ENCODE results near the gene SNX1. TPM values are rescaled to one million over a fixed set of nuclear protein-coding genes. Genes with fewer than 3 reads are reported as not detected.
A peak's percentile ranks its signal among the peaks of the same experiment; 100 is the strongest.

SNX1 gene
- total and polyA plus RNA-seq, 2 of the 13 experiments (the other 11 are each of a cell fraction or from before 2014, with no cell fraction given), result 29.3 to 60.1 TPM

DNA sequence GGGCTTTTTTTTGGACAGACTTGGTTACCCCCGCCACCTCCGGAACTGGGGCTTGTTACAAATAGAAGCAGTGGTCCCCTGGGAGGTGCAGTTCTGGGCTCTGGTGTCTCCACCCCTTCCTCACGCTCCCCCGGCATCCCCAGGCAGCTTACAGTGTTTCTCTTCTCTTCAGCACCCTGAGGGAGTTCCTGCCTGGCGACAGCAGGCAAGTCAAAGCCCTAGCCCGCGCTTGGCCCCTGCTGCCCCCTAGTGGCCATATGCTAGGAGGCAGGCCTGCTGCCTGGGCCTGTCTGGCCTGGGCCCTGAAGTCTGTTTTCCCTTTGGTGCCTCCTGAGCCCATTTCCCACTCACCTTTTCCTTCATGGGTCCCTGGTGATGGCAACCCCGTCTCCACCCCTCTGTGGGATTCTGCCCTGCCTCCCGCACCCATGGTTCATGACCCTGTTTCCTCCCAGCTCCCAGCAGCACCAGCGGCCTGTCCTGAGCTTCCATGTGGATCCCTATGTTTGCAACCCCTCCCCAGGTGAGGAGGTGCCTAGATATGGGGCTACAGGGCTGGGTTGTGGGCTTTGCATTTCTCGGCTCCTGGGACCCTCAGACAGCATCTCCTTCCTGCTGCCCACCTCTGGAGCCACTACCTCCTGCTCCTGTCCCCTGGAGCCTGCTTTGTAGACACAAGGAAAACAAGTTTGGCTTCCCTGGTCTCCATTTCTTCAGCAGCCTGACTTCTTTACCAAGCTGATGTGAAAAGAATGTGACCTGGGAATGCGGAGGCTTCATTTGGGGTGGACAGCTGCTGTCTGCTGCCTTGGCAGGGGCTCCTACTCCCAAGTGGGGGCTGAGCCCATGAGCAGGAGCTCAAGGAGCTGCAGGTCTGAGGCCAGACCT is 57.9 kb downstream of the SNX1 start (continued):
- TF ChIP-seq, protein P1, sequence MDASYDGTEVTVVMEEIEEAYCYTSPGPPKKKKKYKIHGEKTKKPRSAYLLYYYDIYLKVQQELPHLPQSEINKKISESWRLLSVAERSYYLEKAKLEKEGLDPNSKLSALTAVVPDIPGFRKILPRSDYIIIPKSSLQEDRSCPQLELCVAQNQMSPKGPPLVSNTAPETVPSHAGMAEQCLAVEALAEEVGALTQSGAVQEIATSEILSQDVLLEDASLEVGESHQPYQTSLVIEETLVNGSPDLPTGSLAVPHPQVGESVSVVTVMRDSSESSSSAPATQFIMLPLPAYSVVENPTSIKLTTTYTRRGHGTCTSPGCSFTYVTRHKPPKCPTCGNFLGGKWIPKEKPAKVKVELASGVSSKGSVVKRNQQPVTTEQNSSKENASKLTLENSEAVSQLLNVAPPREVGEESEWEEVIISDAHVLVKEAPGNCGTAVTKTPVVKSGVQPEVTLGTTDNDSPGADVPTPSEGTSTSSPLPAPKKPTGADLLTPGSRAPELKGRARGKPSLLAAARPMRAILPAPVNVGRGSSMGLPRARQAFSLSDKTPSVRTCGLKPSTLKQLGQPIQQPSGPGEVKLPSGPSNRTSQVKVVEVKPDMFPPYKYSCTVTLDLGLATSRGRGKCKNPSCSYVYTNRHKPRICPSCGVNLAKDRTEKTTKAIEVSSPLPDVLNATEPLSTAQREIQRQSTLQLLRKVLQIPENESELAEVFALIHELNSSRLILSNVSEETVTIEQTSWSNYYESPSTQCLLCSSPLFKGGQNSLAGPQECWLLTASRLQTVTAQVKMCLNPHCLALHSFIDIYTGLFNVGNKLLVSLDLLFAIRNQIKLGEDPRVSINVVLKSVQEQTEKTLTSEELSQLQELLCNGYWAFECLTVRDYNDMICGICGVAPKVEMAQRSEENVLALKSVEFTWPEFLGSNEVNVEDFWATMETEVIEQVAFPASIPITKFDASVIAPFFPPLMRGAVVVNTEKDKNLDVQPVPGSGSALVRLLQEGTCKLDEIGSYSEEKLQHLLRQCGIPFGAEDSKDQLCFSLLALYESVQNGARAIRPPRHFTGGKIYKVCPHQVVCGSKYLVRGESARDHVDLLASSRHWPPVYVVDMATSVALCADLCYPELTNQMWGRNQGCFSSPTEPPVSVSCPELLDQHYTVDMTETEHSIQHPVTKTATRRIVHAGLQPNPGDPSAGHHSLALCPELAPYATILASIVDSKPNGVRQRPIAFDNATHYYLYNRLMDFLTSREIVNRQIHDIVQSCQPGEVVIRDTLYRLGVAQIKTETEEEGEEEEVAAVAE (CRISPR knock-in tag; IDR thresholded peaks at IDR 0.05; ENCODE audit: borderline replicate concordance), result peak; percentile 25; the same call in 1 of the 2 replicates
- no peak for TF ChIP-seq ZBTB21 (CRISPR knock-in tag; IDR thresholded peaks at IDR 0.05)
- TF ChIP-seq ZNF891 (CRISPR knock-in tag; IDR thresholded peaks at IDR 0.05), result peak; percentile 60; the same call in 1 of the 2 replicates
- TF ChIP-seq ZNF569 (CRISPR knock-in tag; IDR thresholded peaks at IDR 0.05; ENCODE audit: borderline replicate concordance), result no peak
- TF ChIP-seq RARG (CRISPR knock-in tag; IDR thresholded peaks at IDR 0.05; ENCODE audit: low read depth), result no peak
- TF ChIP-seq CBX5 (CRISPR knock-in tag; IDR thresholded peaks at IDR 0.05; ENCODE audit: borderline replicate concordance), result 0 out of 2 replicates have a peak, but pooled peaks have one; percentile 61
- TF ChIP-seq THAP11 (CRISPR knock-in tag; IDR thresholded peaks at IDR 0.05), result peak; percentile 65
- TF ChIP-seq, protein P2, sequence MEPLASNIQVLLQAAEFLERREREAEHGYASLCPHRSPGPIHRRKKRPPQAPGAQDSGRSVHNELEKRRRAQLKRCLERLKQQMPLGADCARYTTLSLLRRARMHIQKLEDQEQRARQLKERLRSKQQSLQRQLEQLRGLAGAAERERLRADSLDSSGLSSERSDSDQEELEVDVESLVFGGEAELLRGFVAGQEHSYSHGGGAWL (CRISPR knock-in tag; IDR thresholded peaks at IDR 0.05), result peak; percentile 30; the same call in 1 of the 2 replicates
- peak; percentile 79; the same call in 1 of the 2 replicates for TF ChIP-seq SSRP1 (CRISPR knock-in tag; IDR thresholded peaks at IDR 0.05)
- TF ChIP-seq, protein P3, sequence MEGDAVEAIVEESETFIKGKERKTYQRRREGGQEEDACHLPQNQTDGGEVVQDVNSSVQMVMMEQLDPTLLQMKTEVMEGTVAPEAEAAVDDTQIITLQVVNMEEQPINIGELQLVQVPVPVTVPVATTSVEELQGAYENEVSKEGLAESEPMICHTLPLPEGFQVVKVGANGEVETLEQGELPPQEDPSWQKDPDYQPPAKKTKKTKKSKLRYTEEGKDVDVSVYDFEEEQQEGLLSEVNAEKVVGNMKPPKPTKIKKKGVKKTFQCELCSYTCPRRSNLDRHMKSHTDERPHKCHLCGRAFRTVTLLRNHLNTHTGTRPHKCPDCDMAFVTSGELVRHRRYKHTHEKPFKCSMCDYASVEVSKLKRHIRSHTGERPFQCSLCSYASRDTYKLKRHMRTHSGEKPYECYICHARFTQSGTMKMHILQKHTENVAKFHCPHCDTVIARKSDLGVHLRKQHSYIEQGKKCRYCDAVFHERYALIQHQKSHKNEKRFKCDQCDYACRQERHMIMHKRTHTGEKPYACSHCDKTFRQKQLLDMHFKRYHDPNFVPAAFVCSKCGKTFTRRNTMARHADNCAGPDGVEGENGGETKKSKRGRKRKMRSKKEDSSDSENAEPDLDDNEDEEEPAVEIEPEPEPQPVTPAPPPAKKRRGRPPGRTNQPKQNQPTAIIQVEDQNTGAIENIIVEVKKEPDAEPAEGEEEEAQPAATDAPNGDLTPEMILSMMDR (CRISPR knock-in tag; IDR thresholded peaks at IDR 0.05), result peak; percentile 99
- peak; percentile 42; the same call in 1 of the 2 replicates for TF ChIP-seq ZNF326 (CRISPR knock-in tag; IDR thresholded peaks at IDR 0.05; ENCODE audit: borderline replicate concordance)
- peak; percentile 62; the same call in 1 of the 2 replicates for TF ChIP-seq TARDBP (CRISPR knock-in tag; IDR thresholded peaks at IDR 0.05)
- TF ChIP-seq MAZ (IDR thresholded peaks at IDR 0.05; ENCODE audit: borderline replicate concordance, low read depth, low read length), result no peak
- peak; percentile 15; the same call in 1 of the 2 replicates for TF ChIP-seq MAZ (CRISPR knock-in tag; IDR thresholded peaks at IDR 0.05; ENCODE audit: low read depth)
- 0 out of 2 replicates have a peak, but pooled peaks have one; percentile 22 for TF ChIP-seq MED1 (CRISPR knock-in tag; IDR thresholded peaks at IDR 0.05)
- TF ChIP-seq, protein P4, sequence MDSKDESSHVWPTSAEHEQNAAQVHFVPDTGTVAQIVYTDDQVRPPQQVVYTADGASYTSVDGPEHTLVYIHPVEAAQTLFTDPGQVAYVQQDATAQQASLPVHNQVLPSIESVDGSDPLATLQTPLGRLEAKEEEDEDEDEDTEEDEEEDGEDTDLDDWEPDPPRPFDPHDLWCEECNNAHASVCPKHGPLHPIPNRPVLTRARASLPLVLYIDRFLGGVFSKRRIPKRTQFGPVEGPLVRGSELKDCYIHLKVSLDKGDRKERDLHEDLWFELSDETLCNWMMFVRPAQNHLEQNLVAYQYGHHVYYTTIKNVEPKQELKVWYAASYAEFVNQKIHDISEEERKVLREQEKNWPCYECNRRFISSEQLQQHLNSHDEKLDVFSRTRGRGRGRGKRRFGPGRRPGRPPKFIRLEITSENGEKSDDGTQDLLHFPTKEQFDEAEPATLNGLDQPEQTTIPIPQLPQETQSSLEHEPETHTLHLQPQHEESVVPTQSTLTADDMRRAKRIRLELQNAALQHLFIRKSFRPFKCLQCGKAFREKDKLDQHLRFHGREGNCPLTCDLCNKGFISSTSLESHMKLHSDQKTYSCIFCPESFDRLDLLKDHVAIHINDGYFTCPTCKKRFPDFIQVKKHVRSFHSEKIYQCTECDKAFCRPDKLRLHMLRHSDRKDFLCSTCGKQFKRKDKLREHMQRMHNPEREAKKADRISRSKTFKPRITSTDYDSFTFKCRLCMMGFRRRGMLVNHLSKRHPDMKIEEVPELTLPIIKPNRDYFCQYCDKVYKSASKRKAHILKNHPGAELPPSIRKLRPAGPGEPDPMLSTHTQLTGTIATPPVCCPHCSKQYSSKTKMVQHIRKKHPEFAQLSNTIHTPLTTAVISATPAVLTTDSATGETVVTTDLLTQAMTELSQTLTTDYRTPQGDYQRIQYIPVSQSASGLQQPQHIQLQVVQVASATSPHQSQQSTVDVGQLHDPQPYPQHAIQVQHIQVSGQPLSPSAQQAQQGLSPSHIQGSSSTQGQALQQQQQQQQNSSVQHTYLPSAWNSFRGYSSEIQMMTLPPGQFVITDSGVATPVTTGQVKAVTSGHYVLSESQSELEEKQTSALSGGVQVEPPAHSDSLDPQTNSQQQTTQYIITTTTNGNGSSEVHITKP (CRISPR knock-in tag; IDR thresholded peaks at IDR 0.05; ENCODE audit: low read depth), result peak; percentile 60; the same call in 1 of the 2 replicates
- 0 out of 2 replicates have a peak, but pooled peaks have one; percentile 66 for TF ChIP-seq KDM3A (CRISPR knock-in tag; IDR thresholded peaks at IDR 0.05; ENCODE audit: low read depth)
- TF ChIP-seq HDAC2 (CRISPR knock-in tag; IDR thresholded peaks at IDR 0.05), result 0 out of 2 replicates have a peak, but pooled peaks have one; percentile 14

Data from HepG2 (cell line).